ENCODE results near the gene RIOK3. TPM values are rescaled to one million over a fixed set of nuclear protein-coding genes. Genes with fewer than 3 reads are reported as not detected.
A peak's percentile ranks its signal among the peaks of the same experiment; 100 is the strongest.

The RIOK3 gene
- polyA plus RNA-seq, 1 experiment, result 48.2 TPM

DNA sequence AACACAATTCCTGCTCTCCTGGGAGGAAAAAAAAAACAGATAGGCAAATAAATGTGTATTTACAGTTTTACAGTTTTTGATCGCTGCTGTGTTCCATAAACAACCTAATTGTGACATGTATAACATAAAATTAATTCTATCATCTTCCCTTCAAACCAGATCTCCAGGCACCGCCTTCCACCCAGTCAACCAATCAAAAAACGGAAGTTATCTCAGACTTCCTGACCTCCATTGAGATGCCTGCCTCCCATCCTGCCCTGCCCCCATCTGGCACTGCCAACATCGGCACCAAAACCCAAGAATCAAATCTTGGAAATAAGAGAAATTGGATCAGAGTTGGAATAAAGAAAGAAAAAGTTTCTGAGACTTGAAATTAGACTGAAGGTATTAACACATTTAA lies 3.1 kb upstream of the RIOK3 start:
- no peak overlapping the region for H3K4me3 ChIP-seq (ENCODE audit: low read depth, low read length)
- peaks cover 3% of the 10 kb centered on the region for H3K27me3 ChIP-seq (ENCODE audit: control insufficient read depth, insufficient read depth, low read length)
- no peak for DNase-seq (ENCODE audit: low read depth, low spot score)
- no peak overlapping the region for H3K27ac ChIP-seq (ENCODE audit: low read depth, low read length)
- ChIA-PET POLR2A (no interaction called here), CTCF (no interaction called here)
- no peaks in the 10 kb centered on the region for H3K9me3 ChIP-seq (ENCODE audit: control insufficient read depth, insufficient read depth, low read length)
- no peak for TF ChIP-seq CTCF (IDR thresholded peaks at IDR 0.05; ENCODE audit: low read depth, low read length)

DNA sequence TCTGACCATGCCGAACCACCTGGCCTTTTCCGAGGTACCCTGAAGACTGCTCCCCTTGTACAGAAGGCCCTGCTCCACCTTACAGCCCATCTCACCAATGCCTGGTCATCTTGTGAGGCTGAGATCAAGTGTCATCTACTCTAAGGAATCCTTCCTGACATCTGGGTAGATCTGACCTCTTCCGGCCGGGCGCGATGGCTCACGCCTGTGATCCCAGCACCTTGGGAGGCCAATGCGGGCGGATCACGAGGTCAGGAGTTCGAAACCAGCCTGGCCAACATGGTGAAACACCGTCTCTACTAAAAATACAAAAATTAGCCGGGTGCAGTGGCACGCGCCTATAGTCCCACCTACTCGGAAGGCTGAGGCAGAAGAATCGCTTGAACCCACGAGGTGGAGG lies 2.1 kb upstream of the RIOK3 start:
- CTCF ChIA-PET, result no interaction called here
- DNase-seq (ENCODE audit: low read depth, low spot score), result no peak
- peaks cover 3% of the 10 kb centered on the region for H3K27me3 ChIP-seq (ENCODE audit: control insufficient read depth, insufficient read depth, low read length)
- H3K4me3 ChIP-seq (ENCODE audit: low read depth, low read length), result no peak overlapping the region
- H3K27ac ChIP-seq (ENCODE audit: low read depth, low read length), result no peak overlapping the region
- TF ChIP-seq CTCF (IDR thresholded peaks at IDR 0.05; ENCODE audit: low read depth, low read length), result no peak
- POLR2A ChIA-PET, result no interaction called here
- H3K9me3 ChIP-seq (ENCODE audit: control insufficient read depth, insufficient read depth, low read length), result no peaks in the 10 kb centered on the region

- H3K4me3 ChIP-seq (ENCODE audit: low read depth, low read length), result no peak overlapping the region
- H3K9me3 ChIP-seq (ENCODE audit: control insufficient read depth, insufficient read depth, low read length), result no peaks in the 10 kb centered on the region
- ChIA-PET POLR2A (interaction anchor here (0.6 kb wide), 1 partner anchor 18 kb away, joined by 6 read pairs; no protein-coding TSS in a partner anchor), CTCF (no interaction called here)
- no peak for TF ChIP-seq CTCF (IDR thresholded peaks at IDR 0.05; ENCODE audit: low read depth, low read length)
- peaks cover 3% of the 10 kb centered on the region for H3K27me3 ChIP-seq (ENCODE audit: control insufficient read depth, insufficient read depth, low read length)
- no peak for DNase-seq (ENCODE audit: low read depth, low spot score)
- H3K27ac ChIP-seq (ENCODE audit: low read depth, low read length), result no peak overlapping the region
Observed at GRCh38 chr18:23451491-23451890, 1.6 kb upstream of the RIOK3 start.

GRCh38 chr18:23452347-23452727 lies 750 bp upstream of the RIOK3 start:
- CTCF ChIA-PET, result no interaction called here
- Histone ChIP-seq H3K27me3 (ENCODE audit: control insufficient read depth, insufficient read depth, low read length) (peaks cover 3% of the 10 kb centered on the region), H3K27ac (ENCODE audit: low read depth, low read length) (no peak overlapping the region), H3K9me3 (ENCODE audit: control insufficient read depth, insufficient read depth, low read length) (no peaks in the 10 kb centered on the region), H3K4me3 (ENCODE audit: low read depth, low read length) (peak overlapping the region; percentile 98; the same call in 1 of the 2 replicates)
- POLR2A ChIA-PET, result interaction anchor here (1.7 kb wide), 1 partner anchor 14 kb away, joined by 6 read pairs; a partner anchor contains a TSS
- TF ChIP-seq CTCF (IDR thresholded peaks at IDR 0.05; ENCODE audit: low read depth, low read length), result no peak
- DNase-seq (ENCODE audit: low read depth, low spot score), result no peak

DNA sequence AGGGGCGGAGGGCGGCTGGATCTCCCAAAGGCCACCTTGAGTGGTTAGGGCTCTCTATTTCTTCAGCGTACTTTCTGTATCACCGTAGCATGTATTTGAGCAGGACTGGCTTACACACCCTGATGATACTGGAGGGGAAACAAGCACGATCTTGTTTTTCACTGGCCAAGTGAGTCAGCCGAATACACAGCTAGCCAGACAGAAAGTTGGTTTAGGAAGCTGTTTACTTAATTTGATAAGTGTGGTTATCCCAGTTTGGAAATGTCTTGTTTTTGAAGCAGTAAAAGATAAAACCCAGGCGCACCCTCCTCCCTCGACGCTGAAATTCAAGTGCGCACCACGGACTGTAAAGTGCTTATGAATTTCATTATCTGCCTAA lies 582 bp downstream of the RIOK3 start:
- peak overlapping the region; percentile 98 for H3K4me3 ChIP-seq (ENCODE audit: low read depth, low read length)
- TF ChIP-seq CTCF (IDR thresholded peaks at IDR 0.05; ENCODE audit: low read depth, low read length), result no peak
- peak overlapping the region; percentile 78 for H3K27ac ChIP-seq (ENCODE audit: low read depth, low read length)
- ChIA-PET POLR2A (interaction anchor here (0.6 to 1.7 kb wide), 4 partner anchors 9 to 294 kb away, joined by 3 to 6 read pairs (median 4); a partner anchor contains a TSS), CTCF (interaction anchor here (1.0 to 1.9 kb wide), 3 partner anchors 10 to 422 kb away, joined by 3 to 8 read pairs (median 4); no protein-coding TSS in a partner anchor)
- no peaks in the 10 kb centered on the region for H3K9me3 ChIP-seq (ENCODE audit: control insufficient read depth, insufficient read depth, low read length)
- no peak for DNase-seq (ENCODE audit: low read depth, low spot score)
- no peaks in the 10 kb centered on the region for H3K27me3 ChIP-seq (ENCODE audit: control insufficient read depth, insufficient read depth, low read length)
